Keratinocyte (primary cell): ENCODE data around the gene SCN8A. TPM values are rescaled to one million over a fixed set of nuclear protein-coding genes. Genes with fewer than 3 reads are reported as not detected.

ENCODE experiments used
- DNase-seq: peaks from one replicate; pipeline ENCODE4 v3.0.0-alpha.2; 2011; ENCODE audit warnings: low read depth, missing footprints, low spot score
- FAIRE-seq: peaks from 2 replicates; lab custom pipeline; 2011; peaks lifted over from hg19 to GRCh38; lab: Jason Lieb, UNC
- H2AFZ ChIP-seq: 2 replicates; pipeline ENCODE4 v1.6.0; 2012; ENCODE audit warnings: low read length, control low read depth, inconsistent platforms; ENCODE audit not compliant: control insufficient read depth
- H3K27ac ChIP-seq: 2 replicates; pipeline ENCODE4 v1.5.1; 2011; ENCODE audit warnings: low read length; ENCODE audit not compliant: control insufficient read depth, insufficient read depth
- H3K27me3 ChIP-seq: 3 replicates; pipeline ENCODE4 v1.6.0; 2011; ENCODE audit warnings: low read length; ENCODE audit not compliant: control insufficient read depth, insufficient read depth; ENCODE audit errors: extremely low read depth
- H3K36me3 ChIP-seq, 2 experiments: 2 replicates in 1 of 2; 3 replicates in 1 of 2; pipeline ENCODE4 v1.5.1; 2011; ENCODE audit warnings: low read length in 2 of 2, mild to moderate bottlenecking in 1 of 2; ENCODE audit not compliant: control insufficient read depth in 2 of 2, insufficient read depth in 2 of 2; ENCODE audit errors: extremely low read depth in 1 of 2
- H3K4me1 ChIP-seq: 3 replicates; pipeline ENCODE4 v1.5.1; 2011; ENCODE audit warnings: low read length; ENCODE audit not compliant: control insufficient read depth, insufficient read depth; ENCODE audit errors: extremely low read depth
- H3K4me2 ChIP-seq: 3 replicates; pipeline ENCODE4 v1.6.0; 2011; ENCODE audit warnings: low read depth, low read length; ENCODE audit not compliant: control insufficient read depth, insufficient read depth; ENCODE audit errors: extremely low read depth
- H3K4me3 ChIP-seq, 3 experiments: fragments of 200-600 bp in 1 of 3; sonication (generic) in 1 of 3; 2 replicates in 2 of 3; 3 replicates in 1 of 3; pipeline ENCODE4 v1.5.1; 2011 to 2016; ENCODE audit warnings: low read length in 3 of 3, mild to moderate bottlenecking in 3 of 3, control low read depth in 2 of 3, inconsistent platforms in 1 of 3, low read depth in 1 of 3, mixed read lengths in 1 of 3, mixed run types in 1 of 3, moderate library complexity in 1 of 3; ENCODE audit not compliant: control insufficient read depth in 2 of 3, insufficient read depth in 2 of 3; ENCODE audit errors: extremely low read depth in 1 of 3
- H3K79me2 ChIP-seq: 2 replicates; pipeline ENCODE4 v1.6.0; 2012; ENCODE audit warnings: low read length; ENCODE audit not compliant: control insufficient read depth, insufficient read depth
- H3K9ac ChIP-seq: 3 replicates; pipeline ENCODE4 v1.6.0; 2011; ENCODE audit warnings: low read length; ENCODE audit not compliant: control insufficient read depth, insufficient read depth; ENCODE audit errors: extremely low read depth
- H3K9me1 ChIP-seq: 3 replicates; pipeline ENCODE4 v1.6.0; 2011; ENCODE audit warnings: low read length; ENCODE audit not compliant: control insufficient read depth, insufficient read depth; ENCODE audit errors: extremely low read depth
- H3K9me3 ChIP-seq: 2 replicates; pipeline ENCODE4 v1.5.1; 2012; ENCODE audit warnings: low read depth, low read length; ENCODE audit not compliant: control insufficient read depth
- H4K20me1 ChIP-seq: 3 replicates; pipeline ENCODE4 v1.6.0; 2011; ENCODE audit warnings: low read length; ENCODE audit not compliant: control insufficient read depth, insufficient read depth; ENCODE audit errors: extremely low read depth
- CTCF ChIP-seq, 3 experiments: IDR thresholded peaks in 1 of 3; conservative IDR thresholded peaks in 1 of 3; optimal IDR thresholded peaks in 1 of 3; 2 replicates in 2 of 3; 3 replicates in 1 of 3; pipeline versions ENCODE3 to v1.5.1; 2011; ENCODE audit warnings: low read length in 3 of 3, mild to moderate bottlenecking in 3 of 3, moderate library complexity in 2 of 3, control low read depth in 1 of 3, inconsistent platforms in 1 of 3; ENCODE audit not compliant: insufficient read depth in 2 of 3; ENCODE audit errors: extremely low read depth in 1 of 3
- EZH2 ChIP-seq: IDR thresholded peaks from one replicate; pipeline ENCODE4 v1.6.1; 2012; ENCODE audit warnings: inconsistent platforms, mild to moderate bottlenecking, low read length, moderate library complexity
- dilution Hi-C: fragments of 300-500 bp; cut with MboI; formaldehyde crosslinking; loops from one replicate; pipeline ENCODE4 v1.7.0; 2020; ENCODE audit warnings: low sequenced_read_pairs; ENCODE audit not compliant: extremely low pct_ligation_motif_present
- polyA plus RNA-seq, 5 experiments: library from polyadenylated mRNA; depleted of rRNA in 3 of 5; stranded (reverse) in 3 of 5; stranded (forward) in 1 of 5; unstranded in 1 of 5; fragments of >200 nt; gene quantifications; 1 replicate in 1 of 5; 2 replicates in 3 of 5; 3 replicates in 1 of 5; pipeline versions ENCODE4 v1.2.1 to v1.2.3, GENCODE V29; 2011 to 2012; ENCODE audit warnings: missing spikeins in 2 of 5, low read depth in 1 of 5, low replicate concordance in 1 of 5

SCN8A gene
- polyA plus RNA-seq, 1 donor (not counting 4 experiments of a cell fraction or from before 2014, with no cell fraction given), result 1.1 TPM

GRCh38 chr12:51726161-51726560 is 135.1 kb downstream of the SCN8A start:
- no peak overlapping the region for H3K4me3 ChIP-seq

DNA sequence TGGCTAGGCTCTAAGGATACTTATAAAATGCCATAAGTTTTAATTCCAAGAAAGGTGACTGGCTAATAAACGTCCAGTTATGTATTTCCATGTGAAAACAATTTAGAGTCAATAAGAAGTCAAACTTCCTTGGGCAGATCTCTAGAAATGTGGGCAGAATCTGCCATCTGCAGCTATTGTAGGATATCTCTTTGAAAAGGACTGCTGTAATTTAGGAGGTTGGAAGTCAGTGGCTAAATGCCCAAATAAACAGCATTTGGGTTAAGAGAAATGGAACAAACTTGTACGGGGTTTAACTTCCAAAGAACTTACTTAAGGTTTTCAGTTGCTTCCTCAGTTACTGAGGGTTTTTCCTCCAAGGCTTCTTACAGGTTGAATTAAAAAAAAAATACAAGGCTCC is 135.9 kb downstream of the SCN8A start:
- H4K20me1 ChIP-seq, result no peaks in the 10 kb centered on the region
- no peak overlapping the region for H2AFZ ChIP-seq
- no peaks in the 10 kb centered on the region for H3K9me3 ChIP-seq
- no peak overlapping the region for H3K9ac ChIP-seq
- DNase-seq, result no peak
- no peaks in the 10 kb centered on the region for H3K9me1 ChIP-seq
- no peak overlapping the region for H3K4me3 ChIP-seq
- no peak for FAIRE-seq
- no peaks in the 10 kb centered on the region for H3K36me3 ChIP-seq
- dilution Hi-C loops, result no loop called here
- no peaks in the 10 kb centered on the region for H3K4me1 ChIP-seq
- peaks cover 15% of the 10 kb centered on the region for H3K27me3 ChIP-seq
- no peak overlapping the region for H3K4me2 ChIP-seq
- TF ChIP-seq EZH2, result no peak
- TF ChIP-seq CTCF (optimal IDR thresholded peaks at IDR 0.05 in 1 of 3, IDR thresholded peaks at IDR 0.05 in 1 of 3, conservative IDR thresholded peaks at IDR 0.05 in 1 of 3; ENCODE audit: extremely low read depth in 1 of 3, insufficient read depth in 2 of 3, low read length in 3 of 3), result no peak
- no peak overlapping the region for H3K27ac ChIP-seq
- H3K79me2 ChIP-seq, result no peaks in the 10 kb centered on the region

More at GRCh38 chr12:51726161-51726560, 135.1 kb downstream of the SCN8A start:
- H3K36me3 ChIP-seq, result no peaks in the 10 kb centered on the region
- H3K9ac ChIP-seq, result no peak overlapping the region
- TF ChIP-seq CTCF (optimal IDR thresholded peaks at IDR 0.05 in 1 of 3, IDR thresholded peaks at IDR 0.05 in 1 of 3, conservative IDR thresholded peaks at IDR 0.05 in 1 of 3; ENCODE audit: extremely low read depth in 1 of 3, insufficient read depth in 2 of 3, low read length in 3 of 3) (no peak), EZH2 (no peak)
- dilution Hi-C loops, result no loop called here
- no peak overlapping the region for H3K27ac ChIP-seq
- H3K9me3 ChIP-seq, result no peaks in the 10 kb centered on the region
- H4K20me1 ChIP-seq, result no peaks in the 10 kb centered on the region
- peaks cover 23% of the 10 kb centered on the region for H3K27me3 ChIP-seq
- H3K9me1 ChIP-seq, result no peaks in the 10 kb centered on the region
- no peak overlapping the region for H3K4me2 ChIP-seq
- FAIRE-seq (no peak), DNase-seq (no peak)
- no peak overlapping the region for H2AFZ ChIP-seq
- no peaks in the 10 kb centered on the region for H3K4me1 ChIP-seq
- H3K79me2 ChIP-seq, result no peaks in the 10 kb centered on the region
